HG02588 (cell line): ENCODE measurements around the gene DOCK1.

ENCODE experiments used
- ATAC-seq: cut with Tn5 transposase; IDR thresholded peaks from one replicate; pipeline ENCODE4 v1.9.1; 2021; ENCODE audit warnings: mild to moderate bottlenecking, moderate library complexity; ENCODE audit not compliant: unreplicated experiment

The DOCK1 gene

DNA sequence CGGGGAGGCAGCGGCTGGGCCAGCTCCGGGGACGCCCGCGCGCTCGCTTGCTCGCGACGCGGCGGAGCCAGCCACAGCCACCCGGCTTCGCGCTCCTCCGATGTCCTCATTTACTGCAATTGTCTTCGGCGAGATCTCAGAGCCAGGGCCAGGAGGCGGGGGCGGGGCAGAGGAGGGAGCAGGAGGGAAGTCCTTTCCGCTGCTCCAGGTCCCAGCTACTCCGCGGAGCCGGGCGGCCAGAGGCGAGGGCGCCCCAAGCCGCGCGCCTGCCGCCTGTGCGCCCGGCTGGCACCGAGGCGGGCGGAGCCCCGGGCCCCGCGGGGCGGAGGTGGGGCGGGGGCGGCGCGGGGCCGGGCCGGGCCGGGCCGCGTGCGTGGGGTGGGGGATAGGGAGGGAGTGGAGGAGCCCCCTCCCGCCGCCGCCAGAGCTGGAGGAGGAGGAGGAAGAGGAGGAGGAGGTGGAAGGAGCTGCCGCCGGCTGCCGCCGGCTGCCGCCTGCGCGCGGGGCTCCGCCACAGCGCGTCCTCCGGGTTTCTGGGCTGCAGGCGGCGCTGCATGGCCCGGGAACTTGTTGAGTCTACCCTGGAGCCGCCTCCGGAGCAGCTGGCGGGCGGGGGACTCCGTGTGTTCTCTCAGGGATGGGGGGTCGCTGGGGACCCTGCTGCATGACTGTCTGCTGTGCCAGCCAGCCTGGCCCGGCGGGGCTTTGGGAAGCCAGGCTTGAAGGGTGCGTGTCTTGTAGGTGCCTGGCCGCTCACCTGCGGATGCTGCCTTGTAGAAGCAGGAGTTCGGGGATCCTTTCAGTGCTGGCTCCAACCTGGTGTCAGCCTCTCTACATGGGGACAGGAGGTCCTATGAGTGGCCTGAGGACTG lies 291.3 kb downstream of the DOCK1 start, which contains the start of gene INSYN2A:
Gene INSYN2A, minus strand, starts transcription at position 310 of the 872 bp plus-strand sequence. CDS start 20,196 bp downstream, outside the sequence.
- no peak for ATAC-seq

DNA sequence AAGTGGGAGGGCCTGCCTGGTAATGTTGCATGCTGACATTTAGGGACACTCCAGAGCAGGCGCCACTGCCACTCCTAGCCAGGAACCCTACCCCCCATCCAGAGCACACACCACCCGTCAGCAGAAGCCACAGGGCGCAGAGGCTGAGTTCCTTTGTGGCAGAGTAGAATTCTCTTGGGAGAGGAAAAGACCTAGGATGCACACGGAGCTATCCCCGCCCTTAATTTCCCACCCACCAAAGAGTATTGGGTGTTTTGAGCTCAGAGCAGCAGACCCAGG lies 291.9 kb downstream of the DOCK1 start:
- ATAC-seq, result no peak

GRCh38 chr10:127198307-127198706 lies 293.1 kb downstream of the DOCK1 start:
- no peak for ATAC-seq

GRCh38 chr10:127198721-127199120 lies 293.5 kb downstream of the DOCK1 start:
- no peak for ATAC-seq

DNA sequence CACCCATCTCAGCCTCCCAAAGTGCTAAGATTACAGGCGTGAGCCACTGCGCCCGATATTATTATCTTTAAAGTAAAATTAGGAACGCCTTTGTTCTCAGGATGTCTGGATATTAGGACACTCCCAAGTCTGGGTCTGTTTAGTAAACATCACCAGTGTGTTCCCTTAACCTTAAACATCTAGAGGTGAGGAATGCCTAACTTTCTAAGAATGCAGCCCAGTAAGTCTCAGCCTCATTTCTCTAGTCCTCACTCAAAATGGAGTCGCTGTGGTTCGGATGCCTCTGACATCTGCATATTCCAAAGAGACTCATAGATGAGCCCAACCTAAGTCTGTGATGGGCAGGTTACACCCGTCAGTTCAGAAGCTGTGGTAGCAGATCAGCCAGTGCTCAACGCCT lies 295.4 kb downstream of the DOCK1 start:
- ATAC-seq, result no peak

DNA sequence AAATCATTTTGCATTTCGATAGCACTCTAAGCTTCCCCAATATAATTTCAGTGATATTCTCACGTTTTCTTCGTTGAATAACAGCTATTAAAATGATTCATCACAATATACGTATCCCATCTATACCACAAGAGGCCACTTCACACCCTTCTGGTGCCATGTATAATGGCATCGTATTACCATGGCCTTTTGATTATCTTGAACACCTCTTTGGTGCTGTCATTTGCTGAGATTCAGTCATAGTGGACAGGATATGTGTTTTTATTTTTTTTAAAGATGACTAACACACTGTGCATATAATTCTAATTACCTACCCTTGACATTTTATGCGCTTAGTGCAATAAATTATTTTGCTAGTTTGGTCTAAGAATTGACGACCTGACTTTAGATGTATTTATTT lies 297.8 kb downstream of the DOCK1 start:
- ATAC-seq, result no peak

GRCh38 chr10:127207081-127207480 lies 301.9 kb downstream of the DOCK1 start:
- no peak for ATAC-seq

DNA sequence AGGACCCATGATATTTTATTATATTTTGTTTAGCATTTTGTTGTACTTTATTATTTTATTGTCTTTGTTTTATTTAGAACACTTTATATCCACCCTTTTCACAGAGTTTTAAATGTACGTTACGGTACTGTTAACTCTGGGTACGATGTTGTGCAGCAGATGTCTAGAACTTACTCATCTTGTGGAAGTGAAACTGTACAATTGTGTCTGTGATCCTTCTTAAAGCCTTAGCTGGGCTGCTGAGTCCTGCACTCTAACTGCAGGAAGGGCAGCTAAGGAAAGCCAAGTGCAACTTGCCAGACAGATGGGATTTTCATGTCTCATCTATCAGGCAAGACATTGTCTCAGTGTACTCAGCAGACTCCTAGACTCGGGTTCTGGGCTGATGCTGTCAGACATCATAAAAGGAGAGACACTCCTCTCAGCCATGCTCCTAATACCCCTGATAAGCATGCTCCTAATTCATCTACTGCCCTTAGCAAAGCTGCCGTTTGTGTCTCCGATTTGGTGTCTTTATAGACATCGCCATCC lies 305.8 kb downstream of the DOCK1 start:
- ATAC-seq, result no peak

GRCh38 chr10:127215866-127216265 lies 310.6 kb downstream of the DOCK1 start:
- ATAC-seq, result no peak

DNA sequence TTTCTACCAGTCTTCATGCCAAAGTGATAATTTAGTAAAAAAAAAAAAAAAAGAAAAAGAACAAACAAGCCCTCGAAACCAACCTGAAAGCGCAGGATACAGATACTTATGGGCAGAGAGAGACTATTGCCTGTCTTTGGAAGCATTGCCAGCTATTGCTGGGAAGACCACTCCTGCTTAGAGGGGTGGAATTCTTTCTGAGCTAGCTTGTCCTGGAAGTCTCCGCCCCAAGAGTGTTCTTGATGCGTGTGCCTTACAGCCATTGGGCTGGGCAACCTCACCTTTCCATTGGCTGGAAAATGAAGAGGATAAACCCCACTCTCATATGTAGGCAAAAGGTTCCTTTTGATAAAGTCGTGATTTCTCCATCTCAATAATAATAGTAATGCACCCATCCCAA lies 311.0 kb downstream of the DOCK1 start:
- ATAC-seq, result no peak

GRCh38 chr10:127216786-127217185 lies 311.6 kb downstream of the DOCK1 start:
- ATAC-seq, result no peak

- no peak for ATAC-seq
These were observed 313.4 kb downstream of the DOCK1 start for GRCh38 chr10:127218658-127219057.

DNA sequence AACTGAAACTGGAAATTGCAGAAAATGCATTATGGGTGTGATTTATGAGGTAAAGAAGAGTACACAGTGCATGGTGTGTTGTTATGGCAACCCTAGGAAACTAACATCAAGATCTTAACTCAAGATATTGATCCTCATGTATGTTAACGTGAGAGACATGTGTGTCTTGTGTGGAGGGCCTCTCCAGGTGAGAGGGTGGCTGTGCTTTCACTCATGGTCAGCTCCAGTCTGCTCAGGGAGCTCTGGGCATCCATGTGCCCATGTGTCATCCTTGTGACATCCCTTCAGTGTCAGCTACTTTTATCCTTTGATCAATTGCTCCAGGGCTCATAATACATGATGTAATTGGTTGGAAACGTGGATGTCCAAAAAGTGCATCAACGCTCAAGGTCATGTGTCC lies 316.1 kb downstream of the DOCK1 start:
- no peak for ATAC-seq

- no peak for ATAC-seq
These were observed 321.8 kb downstream of the DOCK1 start for GRCh38 chr10:127227027-127227426.

GRCh38 chr10:127227663-127228062 lies 322.4 kb downstream of the DOCK1 start:
- no peak for ATAC-seq

DNA sequence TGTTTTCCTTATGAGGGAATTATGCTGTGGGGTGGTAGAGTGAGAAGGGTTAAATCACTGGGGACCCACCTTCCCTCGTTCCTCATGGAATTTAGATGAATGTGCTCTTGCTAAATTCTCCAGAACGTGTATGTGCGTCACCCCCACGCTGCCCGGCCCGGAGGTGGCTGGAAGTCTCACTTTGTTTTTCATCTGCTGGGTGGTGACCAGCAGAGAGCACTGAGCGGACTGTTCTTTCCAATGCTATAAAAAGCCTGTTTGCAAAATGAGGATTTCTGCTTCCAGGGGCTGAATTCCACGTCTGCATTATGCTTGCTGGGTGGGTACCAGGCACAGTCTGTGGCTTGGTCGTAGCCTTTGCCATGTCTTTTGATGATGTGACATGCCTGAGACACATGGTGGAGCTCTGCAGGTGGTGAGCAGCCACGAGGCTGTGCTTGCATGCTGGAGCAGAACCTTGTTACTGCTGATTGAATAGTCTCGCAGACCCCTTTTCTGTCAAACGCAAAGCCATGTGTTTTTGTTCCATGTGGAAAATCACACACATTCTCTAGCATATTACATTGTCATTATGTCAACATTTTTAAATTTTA lies 323.1 kb downstream of the DOCK1 start:
- no peak for ATAC-seq

- no peak for ATAC-seq
These were observed 329.1 kb downstream of the DOCK1 start for GRCh38 chr10:127234306-127234800.

DNA sequence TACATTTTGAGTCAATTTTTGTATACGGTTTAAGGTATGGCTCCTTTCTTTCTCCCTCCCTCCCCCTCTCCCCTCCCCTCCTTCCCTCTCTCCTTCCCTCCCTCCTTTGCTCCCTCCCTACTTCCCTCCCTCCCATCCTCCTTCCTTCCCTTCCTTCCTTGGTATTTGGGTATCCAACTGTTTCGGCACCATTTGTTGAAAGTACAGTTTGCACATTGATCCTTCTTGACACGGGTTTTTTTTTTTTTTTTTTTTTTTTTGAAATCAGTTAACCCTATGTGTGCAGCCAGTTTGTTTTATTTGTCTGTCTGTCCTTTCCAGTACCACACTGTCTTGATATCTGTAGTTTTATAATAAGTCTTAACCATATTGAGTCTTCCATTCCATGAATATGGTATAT lies 331.0 kb downstream of the DOCK1 start:
- ATAC-seq, result no peak

DNA sequence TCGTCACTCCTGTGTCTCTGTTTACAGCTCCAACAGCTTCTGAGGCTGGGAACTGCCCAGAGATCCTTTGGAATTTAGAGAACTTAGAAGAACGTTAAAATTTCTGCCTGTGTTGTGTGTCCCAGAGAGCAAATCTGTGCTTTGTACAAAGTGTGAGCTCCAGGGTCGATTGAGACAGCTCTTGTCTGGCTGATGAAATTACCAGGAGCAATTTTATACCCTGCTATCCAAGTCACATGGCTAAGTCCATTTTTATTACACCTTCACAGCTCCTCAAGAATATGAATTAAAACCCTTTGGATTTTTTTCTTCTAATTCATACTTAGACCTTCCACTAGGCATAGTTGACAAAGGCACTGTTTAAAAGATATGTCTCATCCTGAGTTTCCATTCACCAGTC lies 337.7 kb downstream of the DOCK1 start:
- no peak for ATAC-seq

GRCh38 chr10:127243490-127244272 lies 338.5 kb downstream of the DOCK1 start:
- no peak for ATAC-seq

- ATAC-seq, result no peak
These were observed 340.2 kb downstream of the DOCK1 start for GRCh38 chr10:127245456-127245855.
